Astrocyte of the cerebellum (primary cell): ENCODE measurements around the gene ABHD11.
A peak's percentile ranks its signal among the peaks of the same experiment; 100 is the strongest.

Source experiments
- DNase-seq: peaks from one replicate; pipeline ENCODE4 v3.0.0-alpha.2; 2011; ENCODE audit warnings: low read depth
- H3K4me3 ChIP-seq: 2 replicates; pipeline ENCODE4 v1.5.1; 2011; ENCODE audit warnings: mild to moderate bottlenecking, low read depth, low read length, moderate library complexity
- in situ Hi-C: cut with HindIII; loops from 2 replicates; pipeline ENCODE4 v1.10.0; 2017; ENCODE audit warnings: low sequenced_read_pairs
- TF ChIP-seq, protein P1 (sequence below): IDR thresholded peaks from 2 replicates; pipeline ENCODE4 v1.5.1; 2012; ENCODE audit warnings: low read length, low read depth, moderate library complexity, mild to moderate bottlenecking; ENCODE audit errors: missing control alignments

ABHD11 gene

DNA sequence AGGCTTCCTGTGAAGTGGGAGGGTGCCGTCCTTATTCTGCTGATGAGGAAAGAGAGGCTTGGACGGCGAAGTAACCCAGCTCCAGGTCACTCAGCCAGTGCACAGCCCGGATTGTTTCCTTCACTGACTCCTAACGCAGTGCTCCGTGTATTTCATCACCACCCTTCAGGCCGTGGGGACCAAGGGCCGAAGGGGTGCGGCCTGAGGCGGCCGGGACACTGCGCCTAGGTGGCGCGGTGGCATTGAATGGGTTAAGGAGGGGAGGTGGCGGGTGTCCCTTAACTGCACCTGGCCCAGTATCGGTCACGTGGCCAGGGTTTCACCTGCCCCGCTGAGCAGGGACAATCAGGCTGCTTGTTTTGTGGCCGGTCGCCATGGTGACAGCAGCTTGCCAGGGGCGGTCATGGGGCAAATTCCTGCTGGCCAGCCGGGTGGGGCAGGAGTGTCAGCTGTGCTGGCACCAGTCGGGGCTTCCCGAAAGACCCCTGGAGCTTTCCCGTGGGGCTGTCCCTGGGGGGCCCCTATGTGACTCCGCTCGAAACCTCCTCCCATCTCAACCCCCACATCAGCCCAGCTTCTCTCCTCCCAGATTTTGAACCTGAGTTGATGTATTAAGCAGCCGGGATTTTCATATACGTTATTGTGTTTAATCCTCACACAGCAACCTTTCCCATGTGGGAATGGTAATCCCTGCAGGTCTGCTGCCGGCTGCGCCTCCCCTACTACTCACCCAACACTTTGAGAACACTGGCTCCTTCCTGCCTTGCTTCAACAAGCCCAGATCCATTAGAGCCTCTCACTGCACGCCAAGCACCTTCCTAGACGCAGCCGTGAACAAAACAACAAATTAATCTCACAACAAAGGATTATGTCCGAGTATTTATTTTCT, 4.4 kb upstream of the ABHD11 start:
- no peak for DNase-seq
- TF ChIP-seq, protein P1, sequence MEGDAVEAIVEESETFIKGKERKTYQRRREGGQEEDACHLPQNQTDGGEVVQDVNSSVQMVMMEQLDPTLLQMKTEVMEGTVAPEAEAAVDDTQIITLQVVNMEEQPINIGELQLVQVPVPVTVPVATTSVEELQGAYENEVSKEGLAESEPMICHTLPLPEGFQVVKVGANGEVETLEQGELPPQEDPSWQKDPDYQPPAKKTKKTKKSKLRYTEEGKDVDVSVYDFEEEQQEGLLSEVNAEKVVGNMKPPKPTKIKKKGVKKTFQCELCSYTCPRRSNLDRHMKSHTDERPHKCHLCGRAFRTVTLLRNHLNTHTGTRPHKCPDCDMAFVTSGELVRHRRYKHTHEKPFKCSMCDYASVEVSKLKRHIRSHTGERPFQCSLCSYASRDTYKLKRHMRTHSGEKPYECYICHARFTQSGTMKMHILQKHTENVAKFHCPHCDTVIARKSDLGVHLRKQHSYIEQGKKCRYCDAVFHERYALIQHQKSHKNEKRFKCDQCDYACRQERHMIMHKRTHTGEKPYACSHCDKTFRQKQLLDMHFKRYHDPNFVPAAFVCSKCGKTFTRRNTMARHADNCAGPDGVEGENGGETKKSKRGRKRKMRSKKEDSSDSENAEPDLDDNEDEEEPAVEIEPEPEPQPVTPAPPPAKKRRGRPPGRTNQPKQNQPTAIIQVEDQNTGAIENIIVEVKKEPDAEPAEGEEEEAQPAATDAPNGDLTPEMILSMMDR = no peak
- H3K4me3 ChIP-seq = no peak overlapping the region
- in situ Hi-C loops = no loop called here

DNA sequence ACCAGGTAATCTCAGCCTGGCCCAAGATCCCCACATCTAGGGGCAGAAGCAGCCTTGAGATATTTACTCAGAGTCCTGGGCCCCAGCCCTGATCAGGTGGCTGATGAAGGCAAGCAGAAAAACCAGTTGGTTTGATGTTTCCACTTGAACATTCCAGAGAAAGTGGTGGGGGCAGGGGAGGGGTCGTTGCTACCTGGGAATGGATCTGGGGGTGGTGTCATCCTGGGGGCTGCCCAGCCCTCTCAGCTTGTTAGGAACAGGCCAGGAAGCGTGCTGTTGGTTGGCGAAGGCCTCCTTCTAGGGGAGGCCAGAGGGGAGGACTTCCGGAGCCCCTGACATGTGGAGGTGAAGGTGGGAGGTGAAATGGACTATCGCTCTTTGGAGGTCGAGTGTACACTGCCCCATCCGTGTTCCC, 3.7 kb upstream of the ABHD11 start:
- in situ Hi-C loops = no loop called here
- H3K4me3 ChIP-seq = no peak overlapping the region
- no peak for DNase-seq
- TF ChIP-seq, protein P1 = no peak

DNA sequence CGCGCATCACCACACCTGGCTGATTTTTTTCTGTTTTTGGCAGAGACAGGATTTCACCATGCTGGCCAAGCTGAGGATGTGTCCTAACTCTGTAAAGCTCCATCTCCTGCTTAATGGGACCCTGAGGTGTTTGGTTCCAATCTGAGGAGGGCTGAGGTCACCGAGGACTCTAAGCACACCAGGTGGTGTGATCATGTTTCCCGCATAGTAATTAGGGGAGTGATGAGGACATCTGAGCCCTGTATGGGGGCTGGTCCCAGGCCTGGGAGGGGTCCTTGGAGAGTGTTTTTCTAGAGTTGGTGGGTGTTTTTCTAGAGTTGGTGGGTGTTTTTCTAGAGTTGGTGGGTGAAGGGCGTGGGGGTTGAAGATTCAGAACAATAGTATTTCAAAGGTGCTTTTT, 3.0 kb upstream of the ABHD11 start:
- in situ Hi-C loops = no loop called here
- no peak for DNase-seq
- TF ChIP-seq, protein P1 = no peak
- H3K4me3 ChIP-seq = no peak overlapping the region

DNA sequence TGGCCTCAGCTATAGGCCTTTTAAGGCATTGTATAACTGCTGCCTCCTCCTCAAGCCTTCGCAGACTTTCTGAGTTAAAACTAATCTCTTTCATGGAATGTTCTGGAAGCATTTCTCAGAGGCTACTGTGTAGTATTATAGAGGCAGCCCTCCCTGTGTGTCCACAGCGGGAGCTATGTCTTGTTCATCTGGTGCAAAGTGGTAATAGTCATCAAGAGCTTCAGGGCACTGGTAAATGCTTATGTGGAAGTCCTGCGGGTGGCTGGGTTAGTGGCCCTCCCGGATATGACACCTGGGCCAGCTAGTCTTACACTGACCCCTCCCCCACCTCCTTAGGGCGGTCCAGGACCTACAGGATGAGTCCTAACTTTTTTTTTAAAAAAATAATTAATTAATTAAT, 2.2 kb upstream of the ABHD11 start:
- TF ChIP-seq, protein P1 = no peak
- no peak overlapping the region for H3K4me3 ChIP-seq
- in situ Hi-C loops = no loop called here
- DNase-seq = no peak

DNA sequence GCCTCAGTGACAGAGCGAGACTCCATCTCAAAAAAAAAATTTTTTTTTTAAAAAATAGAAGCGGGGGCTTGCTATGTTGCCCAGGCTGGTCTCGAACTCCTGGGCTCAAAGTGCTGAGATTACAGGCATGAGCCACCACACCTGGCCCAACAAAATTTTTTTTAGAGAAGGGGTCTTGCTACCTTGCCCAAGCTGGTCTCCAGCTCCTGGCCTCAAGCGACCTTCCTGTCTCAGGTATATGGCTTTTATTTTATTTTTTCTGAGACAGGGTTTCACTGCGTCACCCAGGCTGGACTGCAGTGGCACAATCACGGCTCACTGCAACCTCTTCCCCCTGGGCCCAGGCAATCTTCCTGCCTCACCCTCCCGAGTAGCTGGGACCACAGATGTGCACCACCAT, 1.6 kb upstream of the ABHD11 start:
- DNase-seq = no peak
- in situ Hi-C loops = no loop called here
- H3K4me3 ChIP-seq = no peak overlapping the region
- TF ChIP-seq, protein P1 = no peak

DNA sequence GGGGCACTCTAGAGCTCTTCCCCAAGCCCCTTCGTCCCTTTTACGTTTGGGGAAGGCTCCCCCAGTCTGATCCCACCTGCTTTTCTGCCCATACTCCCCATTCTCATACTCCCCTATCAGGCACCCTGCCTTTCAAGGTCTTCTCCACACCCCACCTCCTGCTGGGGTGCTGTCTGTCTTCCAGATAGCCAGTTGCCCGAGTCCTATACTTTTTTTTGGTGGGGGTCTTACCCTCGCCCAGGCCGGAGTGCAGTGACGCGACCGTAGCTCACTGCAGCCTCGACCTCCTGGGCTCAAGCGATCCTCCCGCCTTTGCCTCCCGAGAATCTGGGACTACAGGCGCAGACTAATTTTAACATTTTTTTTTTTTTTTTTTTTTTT, 775 bp upstream of the ABHD11 start:
- TF ChIP-seq, protein P1 = no peak
- H3K4me3 ChIP-seq = peak overlapping the region; percentile 90
- in situ Hi-C loops = no loop called here
- DNase-seq = no peak

DNA sequence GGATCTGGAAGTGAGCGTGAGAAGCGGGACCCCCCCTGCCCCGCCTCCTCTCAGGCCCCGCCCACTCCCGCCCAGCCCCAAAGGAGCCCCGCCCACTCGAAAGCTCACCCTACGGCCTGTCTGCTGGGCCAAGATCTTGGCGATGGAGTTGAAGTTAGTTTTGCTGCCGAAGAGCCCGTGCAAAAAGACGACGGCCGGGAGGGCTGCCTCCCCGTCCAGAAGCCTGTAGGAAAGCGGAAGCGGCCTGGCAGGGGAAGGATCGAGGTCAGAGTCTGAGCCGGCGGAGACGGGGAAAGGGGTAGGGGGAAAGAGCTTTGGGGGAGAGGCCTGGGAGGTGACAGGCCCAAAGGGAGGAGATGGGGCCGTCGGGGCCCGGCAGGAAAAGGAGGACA, 386 bp downstream of the ABHD11 start:
- H3K4me3 ChIP-seq = peak overlapping the region; percentile 90
- in situ Hi-C loops = no loop called here
- TF ChIP-seq, protein P1 = no peak
- no peak for DNase-seq
